Gastrocnemius medialis (tissue), 4 donors: ENCODE data around the gene SPACA9.

Source experiments
- CTCF ChIP-seq, 5 experiments: fragments of 450-650 bp in 3 of 5; fragments of 200-600 bp in 2 of 5; sonication (generic) in 2 of 5; IDR thresholded peaks in 4 of 5; conservative IDR thresholded peaks in 1 of 5; 1 replicate in 4 of 5; 2 replicates in 1 of 5; pipeline ENCODE4 v1.5.1; 2016 to 2019; ENCODE audit warnings: antibody characterized with exemption in 5 of 5, mild to moderate bottlenecking in 3 of 5, moderate library complexity in 3 of 5
- POLR2A ChIP-seq, 2 donors: fragments of 450-650 bp; IDR thresholded peaks; one replicate each; pipeline ENCODE4 v1.6.1; 2017; ENCODE audit warnings: antibody characterized with exemption in 2 of 2, mild to moderate bottlenecking in 2 of 2, moderate library complexity in 2 of 2

- no peak for TF ChIP-seq CTCF (IDR thresholded peaks at IDR 0.05 in 4 of 5, conservative IDR thresholded peaks at IDR 0.05 in 1 of 5)
- no peak for TF ChIP-seq POLR2A (IDR thresholded peaks at IDR 0.05)
Observed at GRCh38 chr9:132866898-132867297, 11.8 kb upstream of the SPACA9 start.
